Sigmoid colon (tissue), 7 donors: ENCODE data around the gene HDAC4. TPM values are rescaled to one million over a fixed set of nuclear protein-coding genes. Genes with fewer than 3 reads are reported as not detected.
A peak's percentile ranks its signal among the peaks of the same experiment; 100 is the strongest.

Experiments used
- DNase-seq: peaks from one replicate; pipeline ENCODE4 v3.0.0-alpha.2; 2019
- H3K27ac ChIP-seq, 4 donors: fragments of 200-600 bp; sonication (generic); one replicate each; pipeline ENCODE4 v1.5.1; 2016 to 2019; ENCODE audit warnings: mild to moderate bottlenecking in 1 of 4
- H3K27me3 ChIP-seq, 3 donors: fragments of 200-600 bp; sonication (generic); one replicate each; pipeline ENCODE4 v1.5.1; 2019; ENCODE audit warnings: mild to moderate bottlenecking in 1 of 3
- H3K36me3 ChIP-seq, 4 donors: fragments of 200-600 bp; sonication (generic); one replicate each; pipeline ENCODE4 v1.5.1; 2016 to 2019
- H3K4me1 ChIP-seq, 4 donors: fragments of 200-600 bp; sonication (generic); one replicate each; pipeline ENCODE4 v1.5.1; 2017 to 2019
- H3K4me3 ChIP-seq, 4 donors: fragments of 200-600 bp; sonication (generic); one replicate each; pipeline ENCODE4 v1.5.1; 2017 to 2019; ENCODE audit warnings: mild to moderate bottlenecking in 2 of 4, moderate library complexity in 1 of 4
- H3K9me3 ChIP-seq, 4 donors: fragments of 200-600 bp in 3 of 4; sonication (generic) in 3 of 4; one replicate each; pipeline versions ENCODE4 v1.5.1 to v1.6.1; 2013 to 2019
- CTCF ChIP-seq, 4 experiments: fragments of 450-650 bp in 3 of 4; fragments of 200-600 bp in 1 of 4; IDR thresholded peaks; one replicate each; pipeline ENCODE4 v1.5.1; 2016 to 2019; ENCODE audit warnings: antibody characterized with exemption in 4 of 4, mild to moderate bottlenecking in 3 of 4, moderate library complexity in 2 of 4
- EP300 ChIP-seq, 4 donors: sonication (generic); formaldehyde crosslinking; IDR thresholded peaks; one replicate each; pipeline ENCODE4 v1.6.1; 2017; ENCODE audit warnings: antibody characterized with exemption in 4 of 4
- POLR2A ChIP-seq, 2 donors: fragments of 450-650 bp; IDR thresholded peaks; one replicate each; pipeline ENCODE4 v1.6.1; 2016; ENCODE audit warnings: antibody characterized with exemption in 2 of 2, mild to moderate bottlenecking in 2 of 2, moderate library complexity in 2 of 2
- POLR2AphosphoS5 ChIP-seq, 4 donors: sonication (generic); formaldehyde crosslinking; IDR thresholded peaks; one replicate each; pipeline ENCODE4 v1.6.1; 2017; ENCODE audit warnings: antibody characterized with exemption in 4 of 4
- WGBS, 2 donors: extraction: QIAGEN DNeasy Blood & Tissue Kit; methylation state at CpG; one replicate each; pipeline ENCODE4 v1.1.7; 2013; 5-methylcytosine and 5-hydroxymethylcytosine counted together
- intact Hi-C: fragments of 100-400 bp; cut with DNase I; formaldehyde crosslinking; loops from one replicate; pipeline ENCODE4 v1.15.1; 2023
- polyA plus RNA-seq, 3 donors: library from polyadenylated mRNA; stranded (reverse); fragments of 200-250 nt; gene quantifications; one replicate each; pipeline ENCODE4 v1.2.3, GENCODE V29; 2013
- total RNA-seq, 4 donors: library from RNA; depleted of rRNA; stranded (reverse); fragments of >200 nt; gene quantifications; one replicate each; pipeline ENCODE4 v1.1.0, GENCODE V29; 2016
- donor health status: healthy with polysubstance abuse.
- donor health status: Bipolar disorder and iron deficiency.
- donor health status: healthy.

Gene HDAC4
- total and polyA plus RNA-seq, 7 donors, result 1.8 to 196 (median 77.0) TPM

GRCh38 chr2:239234191-239235175, 166.3 kb downstream of the HDAC4 start:
- H3K27ac ChIP-seq, result peak overlapping the region in 2 of 4 donors; percentile 2 to 33
- H3K4me1 ChIP-seq, result peaks cover 0 to 86% (median 56%) of the 10 kb centered on the region in 4 donors
- WGBS, 2 donors, result 81 to 85% methylated on average over 22 of the region's 22 CpGs

DNA sequence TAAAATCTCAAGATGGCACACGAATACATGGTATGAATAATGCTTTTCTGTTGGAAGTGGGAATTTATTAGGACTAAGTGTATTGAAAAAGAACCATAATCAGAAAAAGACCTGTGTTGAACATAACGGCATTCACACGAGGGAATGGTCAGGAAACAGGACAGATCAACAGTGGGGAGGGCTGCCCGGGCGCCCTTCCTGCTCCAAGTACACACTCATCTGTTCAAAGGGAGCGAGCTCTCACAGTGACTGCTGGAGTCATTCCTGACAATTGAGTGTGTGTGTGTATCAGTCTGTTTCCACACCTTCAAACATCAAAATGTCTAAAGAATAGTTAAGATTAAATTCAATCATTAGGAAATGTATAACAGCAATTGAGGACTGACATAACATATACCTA, 167.2 kb downstream of the HDAC4 start:
- DNase-seq, result peak; percentile 50
- Histone ChIP-seq H3K4me3 (no peak overlapping the region), H3K36me3 (peaks cover 0 to 19% (median 3%) of the 10 kb centered on the region in 4 donors), H3K27ac (peak overlapping the region in 1 of 4 donors; percentile 6), H3K4me1 (peaks cover 0 to 86% (median 55%) of the 10 kb centered on the region in 4 donors), H3K27me3 (no peaks in the 10 kb centered on the region), H3K9me3 (no peaks in the 10 kb centered on the region)
- intact Hi-C loops, result no loop called here
- WGBS, 2 donors, result 88 to 93% methylated on average over 6 of the region's 6 CpGs
- TF ChIP-seq POLR2AphosphoS5 (IDR thresholded peaks at IDR 0.05) (no peak), CTCF (IDR thresholded peaks at IDR 0.05) (no peak), EP300 (IDR thresholded peaks at IDR 0.05) (no peak), POLR2A (IDR thresholded peaks at IDR 0.05) (no peak)

More at GRCh38 chr2:239234191-239235175, 166.3 kb downstream of the HDAC4 start:
- Histone ChIP-seq H3K4me3 (no peak overlapping the region), H3K36me3 (peaks cover 0 to 19% (median 3%) of the 10 kb centered on the region in 4 donors), H3K27me3 (no peaks in the 10 kb centered on the region), H3K9me3 (no peaks in the 10 kb centered on the region)
- intact Hi-C loops, result no loop called here
- TF ChIP-seq EP300 (IDR thresholded peaks at IDR 0.05) (no peak), CTCF (IDR thresholded peaks at IDR 0.05) (no peak), POLR2AphosphoS5 (IDR thresholded peaks at IDR 0.05) (no peak)
- DNase-seq, result peak; percentile 59

GRCh38 chr2:239232195-239232578, 168.6 kb downstream of the HDAC4 start:
- Histone ChIP-seq H3K9me3 (no peaks in the 10 kb centered on the region), H3K4me1 (peaks cover 0 to 91% (median 62%) of the 10 kb centered on the region in 4 donors), H3K27me3 (no peaks in the 10 kb centered on the region), H3K27ac (peak overlapping the region in 1 of 4 donors; percentile 11), H3K4me3 (no peak overlapping the region), H3K36me3 (peaks cover 0 to 19% (median 3%) of the 10 kb centered on the region in 4 donors)
- intact Hi-C loops, result no loop called here
- peak; percentile 58 for DNase-seq
- no peak for TF ChIP-seq POLR2AphosphoS5 (IDR thresholded peaks at IDR 0.05)
- no peak for TF ChIP-seq POLR2A (IDR thresholded peaks at IDR 0.05)
- WGBS, 2 donors, result 88 to 95% methylated on average over 6 of the region's 6 CpGs

- Histone ChIP-seq H3K9me3 (no peaks in the 10 kb centered on the region), H3K36me3 (peaks cover 0 to 19% (median 3%) of the 10 kb centered on the region in 4 donors), H3K27ac (peak overlapping the region in 3 of 4 donors; percentile 32 to 91 (median 83)), H3K27me3 (no peaks in the 10 kb centered on the region), H3K4me3 (no peak overlapping the region), H3K4me1 (peaks cover 0 to 91% (median 65%) of the 10 kb centered on the region in 4 donors)
- TF ChIP-seq POLR2A (IDR thresholded peaks at IDR 0.05) (no peak), CTCF (IDR thresholded peaks at IDR 0.05) (no peak), EP300 (IDR thresholded peaks at IDR 0.05) (no peak), POLR2AphosphoS5 (IDR thresholded peaks at IDR 0.05) (no peak)
- 58 to 84% methylated on average over 40 to 46 of the region's 46 CpGs for WGBS, 2 donors
- intact Hi-C loops, result no loop called here
- peak; percentile 63 for DNase-seq
Observed at GRCh38 chr2:239231231-239232194, 169.3 kb downstream of the HDAC4 start.
